ENCODE measurements around the gene FOXI1. TPM values are rescaled to one million over a fixed set of nuclear protein-coding genes. Genes with fewer than 3 reads are reported as not detected.
A peak's percentile ranks its signal among the peaks of the same experiment; 100 is the strongest.

Gene FOXI1
- total RNA-seq, 2 donors from 2014 or later: not detected

GRCh38 chr5:170067152-170067551 is 38.5 kb upstream of the FOXI1 start:
- Histone ChIP-seq H3K4me3 (no peak overlapping the region), H3K27ac (no peak overlapping the region), H3K9me3 (no peaks in the 10 kb centered on the region), H3K36me3 (no peaks in the 10 kb centered on the region), H3K4me1 (ENCODE audit: control insufficient read depth in 1 of 2, low read depth in 2 of 2) (no peaks in the 10 kb centered on the region), H3K27me3 (replicated peaks; ENCODE audit: insufficient read depth) (no peaks in the 10 kb centered on the region)
- no peak for DNase-seq (ENCODE audit: low spot score)
- TF ChIP-seq CTCF (IDR thresholded peaks at IDR 0.05): no peak
- no peak for ATAC-seq (ENCODE audit: insufficient number of reproducible peaks, low FRiP score, low read depth)

GRCh38 chr5:170067574-170068170 is 38.0 kb upstream of the FOXI1 start:
- no peak for TF ChIP-seq CTCF (IDR thresholded peaks at IDR 0.05)
- Histone ChIP-seq H3K4me3 (no peak overlapping the region), H3K27me3 (replicated peaks; ENCODE audit: insufficient read depth) (no peaks in the 10 kb centered on the region), H3K9me3 (no peaks in the 10 kb centered on the region), H3K36me3 (no peaks in the 10 kb centered on the region), H3K27ac (no peak overlapping the region), H3K4me1 (ENCODE audit: control insufficient read depth in 1 of 2, low read depth in 2 of 2) (no peaks in the 10 kb centered on the region)
- ATAC-seq (ENCODE audit: insufficient number of reproducible peaks, low FRiP score, low read depth) (no peak), DNase-seq (ENCODE audit: low spot score) (no peak)

- ATAC-seq (ENCODE audit: insufficient number of reproducible peaks, low FRiP score, low read depth) (no peak), DNase-seq (ENCODE audit: low spot score) (no peak)
- no peaks in the 10 kb centered on the region for H3K27me3 ChIP-seq (replicated peaks; ENCODE audit: insufficient read depth)
- no peak overlapping the region for H3K4me3 ChIP-seq
- no peaks in the 10 kb centered on the region for H3K36me3 ChIP-seq
- TF ChIP-seq CTCF (IDR thresholded peaks at IDR 0.05): no peak
- H3K4me1 ChIP-seq (ENCODE audit: control insufficient read depth in 1 of 2, low read depth in 2 of 2): no peaks in the 10 kb centered on the region
- H3K27ac ChIP-seq: no peak overlapping the region
- no peaks in the 10 kb centered on the region for H3K9me3 ChIP-seq
These were observed 36.2 kb upstream of the FOXI1 start for GRCh38 chr5:170069512-170069911.

- Histone ChIP-seq H3K4me1 (ENCODE audit: control insufficient read depth in 1 of 2, low read depth in 2 of 2) (no peaks in the 10 kb centered on the region), H3K4me3 (no peak overlapping the region), H3K36me3 (no peaks in the 10 kb centered on the region), H3K27me3 (replicated peaks; ENCODE audit: insufficient read depth) (no peaks in the 10 kb centered on the region), H3K9me3 (no peaks in the 10 kb centered on the region), H3K27ac (no peak overlapping the region)
- DNase-seq (ENCODE audit: low spot score): no peak
- ATAC-seq (ENCODE audit: insufficient number of reproducible peaks, low FRiP score, low read depth): no peak
- TF ChIP-seq CTCF (IDR thresholded peaks at IDR 0.05): peak; percentile 33
These were observed 34.9 kb upstream of the FOXI1 start for GRCh38 chr5:170070556-170071412.

GRCh38 chr5:170071748-170072147 is 33.9 kb upstream of the FOXI1 start:
- no peaks in the 10 kb centered on the region for H3K9me3 ChIP-seq
- H3K36me3 ChIP-seq: no peaks in the 10 kb centered on the region
- no peaks in the 10 kb centered on the region for H3K4me1 ChIP-seq (ENCODE audit: control insufficient read depth in 1 of 2, low read depth in 2 of 2)
- DNase-seq (ENCODE audit: low spot score) (no peak), ATAC-seq (ENCODE audit: insufficient number of reproducible peaks, low FRiP score, low read depth) (no peak)
- H3K4me3 ChIP-seq: no peak overlapping the region
- TF ChIP-seq CTCF (IDR thresholded peaks at IDR 0.05): no peak
- no peak overlapping the region for H3K27ac ChIP-seq
- no peaks in the 10 kb centered on the region for H3K27me3 ChIP-seq (replicated peaks; ENCODE audit: insufficient read depth)
